Adrenal gland (tissue), 12 donors: ENCODE results near the gene CEACAM6. TPM values are rescaled to one million over a fixed set of nuclear protein-coding genes. Genes with fewer than 3 reads are reported as not detected.

Source experiments
- DNase-seq, 7 donors: peaks; one replicate each; pipeline ENCODE4 v3.0.0-alpha.2; 2019 to 2020
- H3K27ac ChIP-seq, 5 donors: fragments of 200-600 bp; sonication (generic) in 4 of 5; 1 replicate in 3 of 5; 2 replicates in 2 of 5; pipeline versions ENCODE4 v1.5.1 to v1.8.0; 2016 to 2020; ENCODE audit warnings: mild to moderate bottlenecking in 1 of 5
- H3K27me3 ChIP-seq: fragments of 200-600 bp; 2 replicates; pipeline ENCODE4 v1.8.0; 2021
- H3K36me3 ChIP-seq, 2 donors: fragments of 200-600 bp; replicated peaks in 1 of 2; 1 replicate in 1 of 2; 2 replicates in 1 of 2; pipeline versions ENCODE4 v1.5.1 to v1.8.0; 2018 to 2022
- H3K4me1 ChIP-seq, 2 donors: fragments of 200-600 bp; replicated peaks in 1 of 2; 1 replicate in 1 of 2; 2 replicates in 1 of 2; pipeline versions ENCODE4 v1.5.1 to v1.8.0; 2018 to 2021
- H3K4me3 ChIP-seq, 4 donors: fragments of 200-600 bp; sonication (generic) in 3 of 4; one replicate each; pipeline ENCODE4 v1.5.1; 2016 to 2018
- H3K9me3 ChIP-seq, 3 donors: fragments of 200-600 bp; sonication (generic) in 1 of 3; replicated peaks in 1 of 3; 1 replicate in 2 of 3; 2 replicates in 1 of 3; pipeline versions ENCODE4 v1.5.1 to v1.8.0; 2016 to 2021
- POLR2A ChIP-seq, 2 donors: fragments of 450-650 bp; IDR thresholded peaks; one replicate each; pipeline ENCODE4 v1.6.1; 2017; ENCODE audit warnings: antibody characterized with exemption in 2 of 2, mild to moderate bottlenecking in 2 of 2, moderate library complexity in 1 of 2
- WGBS, 4 donors: extraction: QIAGEN DNeasy Blood & Tissue Kit in 2 of 4; methylation state at CpG; one replicate each; pipeline versions ENCODE4 v1.1.5 to v1.1.7; 2013 to 2017; 5-methylcytosine and 5-hydroxymethylcytosine counted together
- intact Hi-C, 2 donors: fragments of 100-400 bp; cut with DNase I; formaldehyde crosslinking; loops; one replicate each; pipeline versions ENCODE4 v1.14.1 to v1.15.0; 2022 to 2023
- polyA plus RNA-seq, 3 donors: library from polyadenylated mRNA; stranded (reverse); fragments of 200-250 nt in 2 of 3; fragments of 350-450 nt in 1 of 3; fragmentation: Illumina TruSeq in 1 of 3; extraction: RNeasy Lipid Tissue Mini Kit (QIAGEN cat#74804) in 1 of 3; gene quantifications; one replicate each; pipeline ENCODE4 v1.2.3, GENCODE V29; 2013 to 2014
- total RNA-seq, 9 donors: library from RNA; depleted of rRNA in 4 of 9; stranded (reverse); fragments of >200 nt in 4 of 9; fragments of 120-200 nt in 1 of 9; fragmentation: NEBNext Ultra II Directional in 1 of 9; extraction: Animal tissue kit (Norgen Biotek cat#: 25700) in 1 of 9; gene quantifications; one replicate each; pipeline versions ENCODE4 v1.1.0 to v1.2.4, GENCODE V29; 2013 to 2023
- TF ChIP-seq, protein P1 (sequence below), 6 experiments: fragments of 450-650 bp in 4 of 6; fragments of 200-600 bp in 2 of 6; sonication (generic) in 1 of 6; IDR thresholded peaks; 1 replicate in 5 of 6; 2 replicates in 1 of 6; pipeline versions ENCODE4 v1.5.1 to v1.8.0; 2016 to 2021; ENCODE audit warnings: antibody characterized with exemption in 6 of 6, mild to moderate bottlenecking in 2 of 6, moderate library complexity in 1 of 6
- donor health status: healthy with polysubstance abuse.
- donor health status: Bipolar disorder and iron deficiency.
- donor health status: DM: yes; HTN: yes; CAD: no.
- donor health status: DM: no; HTN: no; CAD: no.
- donor health status: DM: no; HTN: no; CAD: no.
- donor health status: DM: yes; HTN: yes; CAD: no.

The CEACAM6 gene
- total and polyA plus RNA-seq, 12 donors, result 0.06 to 0.76 (median 0.24) TPM; not detected in 5

DNA sequence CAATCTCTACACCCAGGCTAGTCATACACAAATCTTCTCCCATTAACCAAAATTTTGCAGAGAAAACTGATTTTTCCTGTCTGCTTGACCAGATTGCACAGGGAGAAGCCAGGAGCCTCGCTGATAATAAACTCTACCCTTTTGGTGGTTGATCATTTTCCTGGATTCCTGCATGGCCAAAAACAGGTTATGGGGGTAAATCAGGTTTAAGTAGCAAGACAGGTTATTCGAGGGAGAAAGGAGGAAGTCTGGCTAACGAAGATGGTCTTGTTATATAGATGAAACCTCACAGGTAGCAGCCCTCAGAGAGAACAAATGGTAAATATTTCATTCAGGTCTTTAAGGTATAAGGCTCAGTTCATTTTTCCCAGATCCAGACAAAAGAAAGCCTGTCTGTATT is 16.0 kb upstream of the CEACAM6 start:
- TF ChIP-seq POLR2A (IDR thresholded peaks at IDR 0.05), result no peak
- TF ChIP-seq, protein P1, sequence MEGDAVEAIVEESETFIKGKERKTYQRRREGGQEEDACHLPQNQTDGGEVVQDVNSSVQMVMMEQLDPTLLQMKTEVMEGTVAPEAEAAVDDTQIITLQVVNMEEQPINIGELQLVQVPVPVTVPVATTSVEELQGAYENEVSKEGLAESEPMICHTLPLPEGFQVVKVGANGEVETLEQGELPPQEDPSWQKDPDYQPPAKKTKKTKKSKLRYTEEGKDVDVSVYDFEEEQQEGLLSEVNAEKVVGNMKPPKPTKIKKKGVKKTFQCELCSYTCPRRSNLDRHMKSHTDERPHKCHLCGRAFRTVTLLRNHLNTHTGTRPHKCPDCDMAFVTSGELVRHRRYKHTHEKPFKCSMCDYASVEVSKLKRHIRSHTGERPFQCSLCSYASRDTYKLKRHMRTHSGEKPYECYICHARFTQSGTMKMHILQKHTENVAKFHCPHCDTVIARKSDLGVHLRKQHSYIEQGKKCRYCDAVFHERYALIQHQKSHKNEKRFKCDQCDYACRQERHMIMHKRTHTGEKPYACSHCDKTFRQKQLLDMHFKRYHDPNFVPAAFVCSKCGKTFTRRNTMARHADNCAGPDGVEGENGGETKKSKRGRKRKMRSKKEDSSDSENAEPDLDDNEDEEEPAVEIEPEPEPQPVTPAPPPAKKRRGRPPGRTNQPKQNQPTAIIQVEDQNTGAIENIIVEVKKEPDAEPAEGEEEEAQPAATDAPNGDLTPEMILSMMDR (IDR thresholded peaks at IDR 0.05), result no peak
- H3K4me1 ChIP-seq, result no peaks in the 10 kb centered on the region
- intact Hi-C loops, result no loop called here
- WGBS, 4 donors, result 47 to 58% (median 53%) methylated on average over 3 of the region's 3 CpGs
- no peak overlapping the region for H3K27ac ChIP-seq
- H3K27me3 ChIP-seq, result peaks cover 8% of the 10 kb centered on the region
- H3K4me3 ChIP-seq, result no peak overlapping the region
- no peaks in the 10 kb centered on the region for H3K9me3 ChIP-seq
- H3K36me3 ChIP-seq, result no peaks in the 10 kb centered on the region
- DNase-seq, result no peak

DNA sequence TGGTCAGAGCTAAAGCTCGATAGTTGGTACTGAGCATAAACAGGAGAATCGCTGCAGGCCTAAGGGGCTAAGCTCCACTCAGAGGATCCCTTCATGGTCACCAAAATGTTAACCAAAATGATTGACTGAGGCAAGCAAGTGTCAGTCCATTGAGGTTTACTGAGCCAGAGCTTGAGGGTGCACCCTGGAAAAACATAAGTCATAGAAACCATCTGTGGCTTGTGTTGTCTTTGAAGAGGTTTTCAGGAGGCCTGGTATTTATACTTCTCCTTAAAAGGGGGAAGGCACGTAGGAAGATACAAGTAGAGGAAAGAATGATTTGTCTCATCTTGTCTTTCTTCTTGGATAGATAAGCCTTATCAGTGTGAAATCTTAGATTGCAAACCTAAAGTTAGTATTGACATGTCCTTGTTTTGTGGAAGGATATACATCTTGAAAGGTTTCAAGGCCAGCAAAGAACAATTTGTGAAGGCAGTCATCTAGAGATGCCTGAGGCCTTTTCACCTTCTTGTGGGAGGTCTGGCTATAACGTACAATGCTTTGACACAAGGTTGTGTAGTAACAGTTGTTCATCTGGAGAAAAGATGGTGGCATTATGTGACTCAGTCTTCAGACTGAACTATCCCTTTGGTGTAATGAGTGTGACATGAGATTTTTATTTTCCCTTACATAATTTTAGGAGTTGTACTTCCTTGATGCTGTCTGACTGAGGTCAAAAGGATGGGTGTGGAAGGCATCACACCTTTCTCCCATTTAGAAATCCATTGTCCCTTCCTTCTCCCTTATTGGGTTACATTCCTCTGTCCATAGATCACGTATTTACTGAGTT is 14.7 kb upstream of the CEACAM6 start:
- Histone ChIP-seq H3K27ac (no peak overlapping the region), H3K9me3 (no peaks in the 10 kb centered on the region), H3K4me1 (no peaks in the 10 kb centered on the region), H3K27me3 (peaks cover 4% of the 10 kb centered on the region), H3K36me3 (no peaks in the 10 kb centered on the region), H3K4me3 (no peak overlapping the region)
- intact Hi-C loops, result no loop called here
- 56 to 69% (median 61%) methylated on average over 5 of the region's 5 CpGs for WGBS, 4 donors
- no peak for DNase-seq
- no peak for TF ChIP-seq POLR2A (IDR thresholded peaks at IDR 0.05)
- TF ChIP-seq, protein P1 (IDR thresholded peaks at IDR 0.05), result no peak

DNA sequence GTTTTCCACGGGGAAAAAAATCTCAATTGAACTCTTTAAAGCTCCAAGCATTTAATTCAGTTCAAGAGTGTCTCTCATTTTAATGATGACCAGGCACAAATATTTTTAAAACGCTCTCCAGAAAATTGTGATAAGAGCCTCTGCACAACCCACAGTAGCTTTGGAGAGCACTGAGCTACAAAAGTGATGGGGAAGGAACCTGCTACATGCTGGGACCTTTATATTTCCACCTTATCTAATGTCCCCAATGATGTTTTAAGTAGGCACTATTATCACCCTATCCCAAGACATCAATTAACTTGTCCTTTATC is 14.1 kb upstream of the CEACAM6 start:
- H3K27me3 ChIP-seq, result peaks cover 4% of the 10 kb centered on the region
- H3K36me3 ChIP-seq, result no peaks in the 10 kb centered on the region
- no peaks in the 10 kb centered on the region for H3K4me1 ChIP-seq
- no peak overlapping the region for H3K27ac ChIP-seq
- H3K4me3 ChIP-seq, result no peak overlapping the region
- intact Hi-C loops, result no loop called here
- 76 to 85% (median 78%) methylated on average over 2 of the region's 2 CpGs for WGBS, 4 donors
- H3K9me3 ChIP-seq, result no peaks in the 10 kb centered on the region
- DNase-seq, result no peak
- TF ChIP-seq POLR2A (IDR thresholded peaks at IDR 0.05), result no peak
- TF ChIP-seq, protein P1 (IDR thresholded peaks at IDR 0.05), result no peak

DNA sequence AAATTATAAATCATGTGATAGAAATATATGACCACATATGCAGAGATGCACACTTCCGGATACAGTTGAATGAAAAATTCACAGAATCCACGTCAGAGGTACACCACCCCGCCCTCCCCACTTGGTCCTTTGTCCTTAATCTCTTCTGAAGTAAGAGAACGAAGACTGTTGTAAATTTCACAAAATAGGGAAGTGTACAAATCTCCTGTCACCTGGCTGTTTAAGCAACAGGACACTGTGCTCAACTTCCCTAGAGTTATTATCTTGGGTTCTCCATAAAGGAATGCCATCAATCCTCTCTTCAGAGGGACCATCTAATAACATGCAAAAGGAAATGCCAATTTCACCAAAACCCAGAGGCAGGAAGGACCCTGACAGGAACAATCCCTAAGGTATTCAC is 10.5 kb upstream of the CEACAM6 start:
- 45 to 68% (median 53%) methylated on average over 4 of the region's 4 CpGs for WGBS, 4 donors
- intact Hi-C loops, result no loop called here
- H3K27me3 ChIP-seq, result peaks cover 12% of the 10 kb centered on the region

More for the DNA sequence above, 10.5 kb upstream of the CEACAM6 start:
- Histone ChIP-seq H3K9me3 (no peaks in the 10 kb centered on the region), H3K4me1 (no peaks in the 10 kb centered on the region), H3K27ac (no peak overlapping the region), H3K36me3 (no peaks in the 10 kb centered on the region), H3K4me3 (no peak overlapping the region)
- DNase-seq, result no peak
- no peak for TF ChIP-seq POLR2A (IDR thresholded peaks at IDR 0.05)
- TF ChIP-seq, protein P1 (IDR thresholded peaks at IDR 0.05), result no peak
